ENCODE measurements around the gene TSPOAP1. TPM values are rescaled to one million over a fixed set of nuclear protein-coding genes. Genes with fewer than 3 reads are reported as not detected.

TSPOAP1 gene
- total RNA-seq, 4 donors from 2014 or later, result 2.9 to 16.0 (median 3.3) TPM

DNA sequence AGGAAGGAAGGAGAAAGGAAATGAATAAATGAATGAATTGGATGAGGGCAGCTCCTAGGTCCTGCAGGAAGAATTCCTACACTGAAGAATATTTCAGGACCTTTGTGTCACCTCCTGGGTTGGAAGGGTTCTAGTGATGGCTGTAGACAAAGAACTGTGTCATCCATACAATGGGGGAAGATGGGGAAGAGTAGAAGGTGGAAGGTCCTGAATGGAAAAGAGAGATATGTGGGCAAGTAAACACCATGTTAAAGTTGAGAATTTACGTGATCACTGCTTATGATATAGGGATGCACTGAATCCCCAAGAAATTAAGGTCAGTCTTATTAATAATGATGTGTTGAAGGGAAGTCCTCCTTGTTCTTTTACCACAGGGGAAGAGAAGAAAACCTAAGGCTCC lies 27.6 kb upstream of the TSPOAP1 start:
- intact Hi-C loops (cut with DNase I), result loop anchor here (10.0 kb wide), 1 partner anchor 159 kb away; the partner anchor contains the start of gene MTMR4
- 87 to 100% methylated on average over 1 of the region's 1 CpG for WGBS, 2 donors
- peaks cover 0 to 57% (median 0%) of the 10 kb centered on the region in 3 donors for H3K36me3 ChIP-seq
- no peak overlapping the region for H3K4me3 ChIP-seq
- H3K9me3 ChIP-seq, result no peaks in the 10 kb centered on the region
- peak overlapping the region in 2 of 4 donors; percentile 58 to 70 for H3K27ac ChIP-seq
- DNase-seq, result no peak
- peaks cover under 1 to 20% (median 7%) of the 10 kb centered on the region in 3 donors for H3K4me1 ChIP-seq
- H3K27me3 ChIP-seq, result no peaks in the 10 kb centered on the region
- TF ChIP-seq, protein P1, sequence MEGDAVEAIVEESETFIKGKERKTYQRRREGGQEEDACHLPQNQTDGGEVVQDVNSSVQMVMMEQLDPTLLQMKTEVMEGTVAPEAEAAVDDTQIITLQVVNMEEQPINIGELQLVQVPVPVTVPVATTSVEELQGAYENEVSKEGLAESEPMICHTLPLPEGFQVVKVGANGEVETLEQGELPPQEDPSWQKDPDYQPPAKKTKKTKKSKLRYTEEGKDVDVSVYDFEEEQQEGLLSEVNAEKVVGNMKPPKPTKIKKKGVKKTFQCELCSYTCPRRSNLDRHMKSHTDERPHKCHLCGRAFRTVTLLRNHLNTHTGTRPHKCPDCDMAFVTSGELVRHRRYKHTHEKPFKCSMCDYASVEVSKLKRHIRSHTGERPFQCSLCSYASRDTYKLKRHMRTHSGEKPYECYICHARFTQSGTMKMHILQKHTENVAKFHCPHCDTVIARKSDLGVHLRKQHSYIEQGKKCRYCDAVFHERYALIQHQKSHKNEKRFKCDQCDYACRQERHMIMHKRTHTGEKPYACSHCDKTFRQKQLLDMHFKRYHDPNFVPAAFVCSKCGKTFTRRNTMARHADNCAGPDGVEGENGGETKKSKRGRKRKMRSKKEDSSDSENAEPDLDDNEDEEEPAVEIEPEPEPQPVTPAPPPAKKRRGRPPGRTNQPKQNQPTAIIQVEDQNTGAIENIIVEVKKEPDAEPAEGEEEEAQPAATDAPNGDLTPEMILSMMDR (IDR thresholded peaks at IDR 0.05), result no peak
- no peak for TF ChIP-seq POLR2A (IDR thresholded peaks at IDR 0.05)

DNA sequence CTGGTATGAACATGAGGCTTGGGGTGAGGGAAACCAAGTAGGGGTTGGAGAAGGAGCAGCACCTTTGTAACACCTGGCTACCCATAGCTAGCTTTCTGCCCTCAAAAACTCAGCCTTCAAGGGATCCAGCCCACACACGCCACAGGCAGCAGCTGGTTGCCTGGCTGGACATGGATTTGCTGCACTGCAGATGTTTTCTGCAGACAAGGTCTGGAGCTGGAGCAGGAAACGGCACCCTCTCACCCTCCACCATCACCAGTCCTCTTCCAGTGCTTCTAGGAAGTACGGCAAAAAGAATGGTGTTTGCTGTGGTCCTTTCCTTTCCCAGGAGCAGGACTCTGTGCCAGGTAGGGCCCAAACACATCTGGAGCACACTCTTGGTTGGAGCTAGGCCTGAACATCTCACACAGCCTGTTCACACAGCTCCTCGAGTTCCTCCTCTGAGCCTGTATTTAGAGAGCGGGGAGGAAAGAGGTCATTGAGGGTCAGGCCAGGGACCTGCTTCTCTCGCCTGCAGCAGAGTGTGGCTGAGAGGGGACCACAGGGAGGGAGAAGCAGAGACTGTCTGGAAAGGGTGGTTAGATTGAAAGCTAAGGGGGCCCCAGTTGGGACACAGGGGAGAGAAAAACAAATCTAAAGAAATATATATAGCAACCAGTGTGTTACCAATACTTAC lies 26.1 kb upstream of the TSPOAP1 start:
- peaks cover 6 to 34% (median 7%) of the 10 kb centered on the region in 3 donors for H3K4me1 ChIP-seq
- no peak overlapping the region for H3K27ac ChIP-seq
- no peak for TF ChIP-seq POLR2A (IDR thresholded peaks at IDR 0.05)
- TF ChIP-seq, protein P1 (IDR thresholded peaks at IDR 0.05), result no peak
- no peaks in the 10 kb centered on the region for H3K9me3 ChIP-seq
- no peak overlapping the region for H3K4me3 ChIP-seq
- DNase-seq, result no peak
- no peaks in the 10 kb centered on the region for H3K27me3 ChIP-seq
- intact Hi-C loops (cut with DNase I), result loop anchor here (10.0 kb wide), 1 partner anchor 160 kb away; the partner anchor contains the start of gene MTMR4
- H3K36me3 ChIP-seq, result peaks cover 4 to 58% (median 7%) of the 10 kb centered on the region in 3 donors
- WGBS, 2 donors, result 59 to 65% methylated on average over 6 of the region's 6 CpGs

DNA sequence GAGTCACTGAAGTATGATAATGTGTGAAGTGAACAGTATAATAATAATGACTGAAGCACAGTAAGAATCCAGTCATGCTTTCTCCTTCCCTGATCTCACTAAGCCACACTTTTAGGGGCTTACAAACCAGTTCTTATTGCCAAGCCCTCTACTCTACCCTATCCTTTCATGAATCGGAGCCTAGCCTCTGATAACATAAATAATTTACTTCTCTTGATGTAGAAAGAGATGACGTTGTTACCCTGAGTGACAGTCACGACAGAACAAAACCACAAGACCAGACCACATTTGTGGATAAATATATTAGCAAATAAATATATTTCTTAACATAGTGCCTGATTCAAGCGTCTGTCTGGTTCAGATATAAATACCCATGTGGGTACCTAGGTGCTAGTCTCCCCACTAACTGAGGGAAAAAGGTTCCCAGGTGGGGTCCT lies 24.8 kb upstream of the TSPOAP1 start:
- Histone ChIP-seq H3K36me3 (peaks cover 5 to 58% (median 10%) of the 10 kb centered on the region in 3 donors), H3K4me3 (peak overlapping the region in 2 of 4 donors; percentile 87 to 90), H3K27ac (peak overlapping the region; percentile 94 to 97 (median 94)), H3K27me3 (no peaks in the 10 kb centered on the region), H3K9me3 (no peaks in the 10 kb centered on the region), H3K4me1 (peaks cover 6 to 34% (median 7%) of the 10 kb centered on the region in 3 donors)
- 57 to 58% methylated on average over 4 of the region's 4 CpGs for WGBS, 2 donors
- intact Hi-C loops (cut with DNase I), result loop anchor here (10.0 kb wide), 1 partner anchor 161 kb away; the partner anchor contains the start of gene MTMR4
- TF ChIP-seq, protein P1 (IDR thresholded peaks at IDR 0.05), result no peak
- TF ChIP-seq POLR2A (IDR thresholded peaks at IDR 0.05), result no peak
- no peak for DNase-seq

DNA sequence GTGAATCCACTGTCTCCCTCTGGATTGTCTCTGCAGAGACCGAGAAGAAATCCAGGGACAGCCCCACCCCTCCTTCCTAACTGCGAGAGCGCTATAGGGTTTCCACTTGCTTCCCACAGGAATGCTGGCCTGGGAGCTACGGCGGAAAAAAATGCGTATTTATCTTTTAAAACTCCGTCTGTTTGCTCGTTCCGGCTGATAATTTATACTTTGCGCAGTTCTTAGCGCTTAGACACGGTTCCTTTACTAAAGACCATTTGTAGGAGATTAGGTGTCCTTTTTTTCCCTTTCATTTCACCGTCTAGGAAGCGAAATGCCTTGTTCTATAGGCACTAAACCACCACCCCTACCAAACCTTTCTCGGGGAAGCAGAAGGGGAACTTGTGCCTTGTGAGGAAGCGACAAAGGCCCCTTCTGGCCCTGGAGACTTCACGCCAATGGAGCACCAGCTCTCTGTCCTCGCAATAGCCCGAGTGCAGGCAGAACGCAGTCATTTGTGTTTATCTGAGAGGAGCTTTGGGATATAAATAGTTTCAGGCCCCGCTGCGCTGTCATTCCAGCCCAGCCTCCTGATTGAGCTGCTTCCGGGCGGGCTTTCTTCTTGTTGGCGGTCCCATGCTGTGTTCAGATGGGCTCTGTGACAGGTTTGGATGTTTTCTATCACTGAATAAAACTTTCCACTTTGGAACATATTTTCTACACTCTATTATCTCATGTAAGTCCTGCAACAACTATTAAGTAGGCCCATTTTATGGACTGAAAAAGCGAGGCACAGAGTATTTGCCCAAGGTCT lies 24.2 kb upstream of the TSPOAP1 start:
- no peaks in the 10 kb centered on the region for H3K27me3 ChIP-seq
- intact Hi-C loops (cut with DNase I), result loop anchor here (10.0 kb wide), 1 partner anchor 162 kb away; the partner anchor contains the start of gene MTMR4
- peaks cover 6 to 34% (median 7%) of the 10 kb centered on the region in 3 donors for H3K4me1 ChIP-seq
- 3 to 4% methylated on average over 20 to 26 of the region's 26 CpGs for WGBS, 2 donors
- H3K9me3 ChIP-seq, result no peaks in the 10 kb centered on the region
- H3K4me3 ChIP-seq, result peak overlapping the region; percentile 71 to 90 (median 84)
- H3K27ac ChIP-seq, result peak overlapping the region; percentile 94 to 97 (median 94)
- peaks cover 11 to 58% (median 16%) of the 10 kb centered on the region in 3 donors for H3K36me3 ChIP-seq
- no peak for DNase-seq
- TF ChIP-seq POLR2A (IDR thresholded peaks at IDR 0.05), result peak in 1 of 4 donors; percentile 53
- TF ChIP-seq, protein P1 (IDR thresholded peaks at IDR 0.05), result no peak
